HG03095 (cell line): ENCODE results near the gene KCNK2.

Experiments
- ATAC-seq: cut with Tn5 transposase; IDR thresholded peaks from one replicate; pipeline ENCODE4 v1.9.1; 2021; ENCODE audit warnings: moderate library complexity; ENCODE audit not compliant: unreplicated experiment

The KCNK2 gene, protein sequence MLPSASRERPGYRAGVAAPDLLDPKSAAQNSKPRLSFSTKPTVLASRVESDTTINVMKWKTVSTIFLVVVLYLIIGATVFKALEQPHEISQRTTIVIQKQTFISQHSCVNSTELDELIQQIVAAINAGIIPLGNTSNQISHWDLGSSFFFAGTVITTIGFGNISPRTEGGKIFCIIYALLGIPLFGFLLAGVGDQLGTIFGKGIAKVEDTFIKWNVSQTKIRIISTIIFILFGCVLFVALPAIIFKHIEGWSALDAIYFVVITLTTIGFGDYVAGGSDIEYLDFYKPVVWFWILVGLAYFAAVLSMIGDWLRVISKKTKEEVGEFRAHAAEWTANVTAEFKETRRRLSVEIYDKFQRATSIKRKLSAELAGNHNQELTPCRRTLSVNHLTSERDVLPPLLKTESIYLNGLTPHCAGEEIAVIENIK

DNA sequence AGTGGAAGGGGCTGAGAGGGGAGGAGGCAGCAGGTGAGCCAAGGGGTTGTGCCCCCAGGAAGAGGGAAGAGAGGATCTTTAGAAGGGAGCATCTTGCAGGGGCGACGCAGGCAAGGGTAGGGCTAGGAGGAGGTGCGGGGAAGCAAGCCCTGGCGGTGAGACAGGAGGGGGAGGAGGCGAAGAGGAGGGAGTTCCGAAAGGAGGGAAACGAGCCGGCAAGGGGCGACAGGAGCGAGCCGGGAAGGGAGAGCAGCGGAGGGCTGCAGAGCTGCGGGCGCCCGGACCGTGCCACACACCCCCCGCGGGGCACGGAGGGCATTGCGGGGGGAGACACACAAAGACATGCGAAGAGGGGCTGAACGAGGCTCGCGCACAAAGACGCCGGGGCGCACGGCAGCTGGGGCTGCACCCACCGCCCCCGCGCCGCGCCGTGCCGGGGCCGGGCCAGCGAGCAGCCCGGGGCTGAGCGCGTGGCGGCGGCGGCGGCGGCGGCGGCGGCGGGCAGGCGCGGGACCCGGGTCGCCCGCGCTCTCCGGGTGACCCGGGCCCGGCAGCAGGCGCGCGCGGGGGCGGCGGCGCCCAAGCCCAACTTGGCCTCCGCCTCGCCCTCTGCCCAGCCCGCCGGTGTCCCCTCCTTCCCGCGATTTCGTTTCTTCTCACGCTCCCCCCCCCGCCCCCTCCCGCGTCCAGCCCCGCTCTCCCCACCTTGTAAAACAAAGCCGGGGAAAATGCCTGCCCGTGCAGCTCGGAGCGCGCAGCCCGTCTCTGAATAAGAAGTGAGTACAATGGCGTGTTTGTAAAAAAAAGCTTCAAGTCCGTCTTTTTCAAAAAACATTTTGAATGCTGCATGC lies at the start of gene KCNK2:
TSS of gene KCNK2 (plus strand) at position 206 of the 851 bp plus-strand sequence. CDS start 649 bp downstream, outside the sequence.
- no peak for ATAC-seq

DNA sequence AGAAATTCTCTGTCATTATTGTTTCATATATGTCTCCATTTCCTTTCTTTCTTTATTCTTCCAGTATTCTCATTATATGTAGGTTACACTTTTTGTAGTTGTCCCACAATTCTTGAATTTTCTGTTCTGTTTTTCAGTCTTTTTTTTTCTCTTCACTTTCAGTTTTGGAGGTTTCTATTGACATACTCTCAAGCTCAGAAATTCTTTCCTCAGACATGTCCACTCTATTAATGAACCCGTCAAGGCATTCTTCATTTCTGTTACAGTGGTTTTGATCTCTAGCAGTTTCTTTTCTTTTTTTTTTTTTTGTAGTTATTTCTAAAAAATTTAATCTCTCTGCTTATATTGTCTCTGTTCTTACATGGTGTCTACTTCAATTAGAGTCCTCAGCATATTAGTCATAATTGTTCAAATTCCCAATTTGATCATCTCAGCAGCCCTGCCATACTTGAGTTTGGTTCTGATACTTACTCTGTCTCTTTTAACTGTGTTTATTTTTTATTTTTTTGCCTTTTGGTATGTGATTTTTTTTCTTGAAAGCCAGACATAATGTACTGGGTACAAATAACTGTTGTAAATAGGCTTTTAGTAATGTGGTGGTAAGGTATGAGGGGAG lies 49.5 kb upstream of the KCNK2 start:
- no peak for ATAC-seq

DNA sequence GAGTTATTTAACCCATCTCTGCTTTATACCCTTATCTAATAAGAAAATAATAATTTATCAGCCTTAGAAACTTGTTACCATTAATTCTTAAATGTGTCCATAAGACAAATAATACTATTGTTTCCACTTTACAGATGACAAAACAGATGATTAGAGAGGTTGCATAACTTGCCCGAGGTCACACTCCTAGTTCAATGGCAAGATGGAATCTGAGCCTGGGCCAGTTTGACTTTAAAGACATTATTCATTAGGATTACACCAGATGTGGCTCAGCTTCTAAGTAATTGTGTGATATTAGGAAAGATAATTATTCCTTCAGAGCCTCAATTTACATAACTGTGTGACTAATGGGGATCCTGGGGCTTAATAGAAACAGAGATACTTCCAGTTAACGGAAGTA lies 42.3 kb upstream of the KCNK2 start:
- no peak for ATAC-seq

DNA sequence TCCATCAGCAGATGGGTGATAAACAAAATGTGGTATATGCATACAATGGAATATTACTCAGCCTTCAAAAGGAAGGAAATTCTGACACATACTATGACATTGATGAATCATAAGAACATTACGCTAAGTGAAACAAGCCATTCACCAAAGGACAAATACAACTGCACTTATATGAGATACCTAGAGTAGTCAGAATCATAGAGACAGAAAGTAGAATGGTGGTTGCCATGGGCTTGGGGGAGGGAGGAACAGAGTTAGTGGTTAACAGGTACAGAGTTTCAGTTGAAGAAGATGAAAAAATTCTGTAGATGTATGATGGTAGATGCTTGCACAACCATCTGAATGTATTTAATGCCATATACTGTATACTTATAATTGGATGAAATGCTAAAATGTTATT lies 39.1 kb upstream of the KCNK2 start:
- ATAC-seq = no peak

DNA sequence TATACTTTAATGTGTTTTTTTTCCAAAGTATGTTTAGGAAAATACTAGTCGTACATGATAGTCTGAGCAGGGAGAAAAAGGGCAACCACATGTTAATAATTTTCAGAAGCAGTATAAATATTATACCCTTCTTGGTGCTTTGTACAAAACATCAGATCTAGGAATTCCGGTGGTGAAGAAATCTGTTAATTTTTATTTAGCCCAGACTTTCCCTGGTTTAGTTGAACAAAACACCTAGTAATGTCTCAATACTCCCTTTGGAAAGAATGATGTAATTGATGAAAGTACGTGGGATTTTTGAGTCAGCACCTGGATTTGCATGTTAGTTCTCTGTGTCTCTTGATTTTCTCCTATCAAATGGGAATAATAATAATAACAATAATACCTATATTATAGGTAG lies 38.4 kb upstream of the KCNK2 start:
- no peak for ATAC-seq

DNA sequence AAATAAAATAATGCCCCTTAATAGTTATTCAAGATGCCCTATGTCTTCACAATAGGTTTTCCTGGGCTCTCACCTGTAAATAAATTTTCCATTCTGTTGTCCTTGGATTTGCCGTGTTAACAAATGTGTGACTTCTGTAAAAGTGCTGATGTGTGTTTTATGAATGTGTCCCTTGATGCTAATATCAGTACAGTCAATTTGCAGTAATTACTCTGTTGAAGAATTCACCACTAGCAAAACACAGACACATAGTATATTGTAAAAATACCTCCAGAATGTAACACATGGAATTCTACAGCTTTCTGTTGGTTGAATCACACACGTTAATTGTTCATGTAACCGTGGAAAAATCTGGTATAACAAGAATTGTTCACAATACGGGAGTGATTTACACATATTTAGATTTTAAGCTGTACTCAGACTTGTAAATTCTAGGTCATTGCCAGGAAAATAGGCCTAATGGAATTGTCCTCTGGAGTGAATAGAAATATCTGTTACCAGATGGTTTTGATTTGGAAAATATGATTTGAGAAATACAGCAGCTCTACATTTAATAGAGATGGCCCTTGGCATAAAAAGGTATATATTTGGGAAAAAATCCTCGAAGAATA lies 36.7 kb upstream of the KCNK2 start:
- no peak for ATAC-seq

DNA sequence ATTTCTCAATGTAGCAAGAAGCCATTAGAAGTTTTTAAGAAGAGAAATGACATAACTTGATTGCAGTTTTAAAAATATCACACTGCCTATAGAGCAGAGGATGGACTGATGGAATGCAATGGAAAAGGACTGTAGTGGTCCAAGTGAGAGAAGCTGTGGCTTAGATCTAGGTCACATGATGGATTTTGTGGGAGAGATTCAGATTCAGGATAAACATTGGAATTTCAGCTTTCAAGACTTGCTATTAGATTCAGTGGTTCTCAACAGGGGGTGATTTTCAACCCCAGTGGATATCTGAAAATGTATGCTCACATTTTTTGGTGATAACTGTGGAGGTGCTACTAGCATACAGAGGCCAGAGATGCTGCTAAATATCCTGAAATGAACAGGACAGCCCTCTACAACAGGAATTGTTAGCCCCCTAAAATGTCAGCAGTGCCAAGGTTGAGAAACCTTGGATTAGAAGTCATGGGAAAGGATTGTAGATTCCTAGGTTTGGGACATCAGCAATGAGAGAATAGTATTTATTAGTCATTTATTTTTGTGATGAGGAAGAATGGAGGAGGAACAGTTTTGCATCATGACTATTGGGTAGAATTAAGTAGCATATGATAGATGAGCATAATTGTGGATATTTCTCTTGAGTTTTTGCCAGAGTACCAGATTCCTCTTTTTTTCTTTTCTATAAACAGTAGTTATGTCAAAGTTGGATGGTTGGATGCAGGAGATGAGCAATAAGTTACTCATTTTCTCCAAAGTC lies 30.1 kb upstream of the KCNK2 start:
- ATAC-seq = no peak

DNA sequence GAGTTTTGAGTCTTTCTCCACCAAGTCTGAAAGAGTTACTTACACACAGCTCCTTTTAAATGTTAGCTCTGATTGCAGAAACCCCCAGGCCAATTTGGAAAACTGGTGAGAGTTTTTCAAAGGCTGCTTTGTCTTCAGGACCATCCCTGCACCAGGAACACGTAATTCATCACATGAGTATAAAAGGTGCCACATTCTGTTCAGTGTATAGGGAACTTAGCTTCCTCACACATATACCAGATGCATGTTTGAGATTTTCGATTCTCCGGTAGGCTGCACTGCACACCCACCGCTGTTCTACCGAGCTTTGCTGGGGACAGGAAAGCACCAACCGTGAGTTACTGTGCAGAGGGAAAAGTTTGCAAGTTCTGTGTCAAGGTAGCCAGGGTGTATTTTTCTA lies 28.3 kb upstream of the KCNK2 start:
- ATAC-seq = no peak

DNA sequence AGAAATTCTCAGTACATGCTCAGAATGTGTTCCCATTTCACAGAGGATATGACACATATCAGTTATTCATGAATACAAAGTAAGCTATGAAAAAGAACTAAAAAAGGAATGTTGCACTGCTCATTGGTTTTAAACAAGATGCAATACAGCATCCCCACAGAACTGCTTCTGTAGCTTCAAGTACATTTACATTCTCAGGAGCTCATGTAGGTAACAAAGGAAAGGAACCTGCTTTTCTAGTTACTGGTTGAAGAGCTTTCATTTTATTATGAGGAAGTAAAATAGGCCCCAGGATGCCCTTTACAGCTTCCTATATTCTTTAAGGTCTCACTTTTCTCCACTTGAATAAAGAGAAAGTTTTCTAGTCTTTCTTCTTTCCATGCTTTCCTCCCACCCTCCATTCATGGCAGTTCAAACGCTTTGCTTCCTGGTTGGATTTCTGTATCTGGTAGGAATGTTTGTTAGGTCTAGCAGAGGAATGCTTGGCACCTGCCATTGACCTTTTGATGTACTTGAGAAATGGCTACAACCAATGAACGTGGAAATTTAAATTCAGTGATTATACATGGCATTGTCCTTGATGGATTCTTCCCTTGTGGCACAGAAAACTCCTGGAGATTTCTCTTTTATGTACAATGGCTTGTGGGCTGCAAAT lies 27.1 kb upstream of the KCNK2 start:
- no peak for ATAC-seq

DNA sequence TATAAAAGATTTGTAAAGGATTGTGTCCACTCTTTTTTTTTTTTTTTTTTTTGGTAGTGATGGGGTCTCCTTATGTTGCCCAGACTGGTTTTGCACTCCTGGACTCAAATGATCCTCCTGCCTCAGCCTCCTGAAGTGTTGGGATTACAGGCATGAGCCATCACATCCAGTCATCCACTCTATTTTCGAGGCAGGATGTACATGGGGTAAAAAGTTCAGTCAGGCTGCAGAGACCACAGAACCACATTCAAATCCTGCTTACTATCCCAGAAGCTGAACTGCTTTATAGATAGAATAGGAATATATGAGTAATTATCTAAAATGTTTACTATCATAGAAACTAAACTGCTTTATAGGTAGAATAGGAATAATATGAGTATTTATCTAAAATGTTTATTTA lies 26.0 kb upstream of the KCNK2 start:
- ATAC-seq = no peak

DNA sequence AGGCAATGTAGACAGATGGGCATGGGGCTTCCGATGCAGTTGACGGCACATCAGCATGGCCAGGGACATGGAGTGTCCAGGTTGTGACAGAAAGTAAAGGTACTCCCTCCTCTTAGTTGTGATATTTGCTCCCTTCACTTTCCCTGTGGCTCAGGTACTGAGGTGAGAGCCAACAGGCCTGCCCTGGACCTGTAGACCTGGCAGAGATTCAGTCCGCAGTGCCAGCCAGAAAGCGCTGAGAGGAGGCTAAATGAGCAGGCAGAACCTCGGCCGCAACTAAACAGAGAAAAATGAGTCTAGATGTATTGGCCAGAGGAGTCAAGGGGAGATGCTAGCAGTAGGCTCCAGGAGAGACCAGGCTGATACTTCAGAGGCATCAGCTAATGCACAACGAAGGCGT lies 22.6 kb upstream of the KCNK2 start:
- no peak for ATAC-seq

DNA sequence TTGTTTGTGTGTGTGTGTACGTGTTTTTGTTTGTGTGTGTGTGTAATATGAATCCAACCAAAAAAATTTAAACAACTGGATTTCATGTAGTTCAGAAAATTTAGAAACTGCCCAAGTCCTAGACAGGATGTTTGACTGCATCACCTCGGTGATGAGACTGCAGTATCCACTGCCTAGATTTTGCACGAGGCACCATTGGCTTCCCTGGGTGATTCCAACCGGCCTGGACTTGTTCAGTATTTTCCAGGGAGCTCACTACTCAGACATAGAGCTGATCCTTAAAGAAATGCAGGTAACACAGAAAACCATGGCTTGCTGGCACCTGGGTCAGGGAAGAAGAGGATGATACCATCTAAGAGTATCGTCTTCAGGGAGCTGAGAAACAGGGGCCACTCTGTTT lies 18.2 kb upstream of the KCNK2 start:
- ATAC-seq = no peak

DNA sequence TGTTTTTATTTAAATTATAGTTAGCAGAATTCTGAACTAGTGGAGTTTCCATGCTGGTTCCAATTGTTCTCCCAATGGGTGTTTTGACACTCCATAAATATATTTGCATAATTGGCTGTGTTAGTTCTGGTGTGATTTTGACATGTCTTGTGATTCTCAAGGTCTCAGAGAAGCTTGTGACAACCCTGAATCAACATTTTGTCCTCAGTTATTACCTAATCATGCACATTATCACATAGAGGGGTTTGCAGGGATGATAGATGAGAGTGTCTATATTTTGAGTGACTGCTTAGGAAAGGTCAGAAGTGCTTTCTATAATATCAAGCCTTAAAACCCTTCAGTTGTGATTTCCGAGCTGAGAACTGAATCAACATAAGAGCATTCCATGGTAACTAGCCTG lies 11.5 kb upstream of the KCNK2 start:
- ATAC-seq = no peak

DNA sequence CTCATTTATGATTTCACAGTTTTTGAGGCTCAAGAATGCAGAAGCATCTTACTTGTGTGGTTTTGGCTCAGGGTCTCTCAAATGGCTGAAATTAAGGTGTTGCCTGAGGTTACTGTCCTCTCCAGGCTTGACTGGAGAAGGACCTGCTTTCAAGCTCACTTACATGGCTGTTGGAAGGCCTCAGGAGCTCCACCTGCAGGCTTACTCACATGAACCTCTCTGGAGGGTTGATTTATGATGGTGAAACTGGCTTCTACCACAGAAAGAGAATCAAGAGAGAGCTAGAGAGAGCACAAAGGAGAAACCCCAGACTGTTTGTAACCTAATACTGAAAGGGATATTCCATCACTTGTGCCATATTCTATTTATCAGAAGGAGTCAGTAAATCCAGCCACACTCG lies 6.2 kb upstream of the KCNK2 start:
- no peak for ATAC-seq

DNA sequence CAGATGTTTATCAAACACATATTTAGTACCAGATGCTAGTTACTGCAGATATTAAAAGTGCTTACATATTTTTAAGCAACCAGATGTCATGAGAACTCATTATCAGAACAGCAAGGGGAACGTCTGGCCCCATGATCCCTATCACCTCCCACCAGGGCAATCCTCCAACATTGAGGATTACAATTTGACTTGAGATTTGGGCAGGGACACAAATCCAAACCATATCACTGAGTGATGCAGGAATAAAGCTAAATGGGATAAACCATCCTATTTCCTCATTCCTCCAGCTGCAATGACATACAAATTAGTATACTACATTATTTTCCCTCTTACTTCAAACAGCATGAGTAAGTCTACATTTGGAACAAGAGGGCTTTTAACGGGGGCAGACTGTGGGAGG lies 3.1 kb upstream of the KCNK2 start:
- no peak for ATAC-seq

DNA sequence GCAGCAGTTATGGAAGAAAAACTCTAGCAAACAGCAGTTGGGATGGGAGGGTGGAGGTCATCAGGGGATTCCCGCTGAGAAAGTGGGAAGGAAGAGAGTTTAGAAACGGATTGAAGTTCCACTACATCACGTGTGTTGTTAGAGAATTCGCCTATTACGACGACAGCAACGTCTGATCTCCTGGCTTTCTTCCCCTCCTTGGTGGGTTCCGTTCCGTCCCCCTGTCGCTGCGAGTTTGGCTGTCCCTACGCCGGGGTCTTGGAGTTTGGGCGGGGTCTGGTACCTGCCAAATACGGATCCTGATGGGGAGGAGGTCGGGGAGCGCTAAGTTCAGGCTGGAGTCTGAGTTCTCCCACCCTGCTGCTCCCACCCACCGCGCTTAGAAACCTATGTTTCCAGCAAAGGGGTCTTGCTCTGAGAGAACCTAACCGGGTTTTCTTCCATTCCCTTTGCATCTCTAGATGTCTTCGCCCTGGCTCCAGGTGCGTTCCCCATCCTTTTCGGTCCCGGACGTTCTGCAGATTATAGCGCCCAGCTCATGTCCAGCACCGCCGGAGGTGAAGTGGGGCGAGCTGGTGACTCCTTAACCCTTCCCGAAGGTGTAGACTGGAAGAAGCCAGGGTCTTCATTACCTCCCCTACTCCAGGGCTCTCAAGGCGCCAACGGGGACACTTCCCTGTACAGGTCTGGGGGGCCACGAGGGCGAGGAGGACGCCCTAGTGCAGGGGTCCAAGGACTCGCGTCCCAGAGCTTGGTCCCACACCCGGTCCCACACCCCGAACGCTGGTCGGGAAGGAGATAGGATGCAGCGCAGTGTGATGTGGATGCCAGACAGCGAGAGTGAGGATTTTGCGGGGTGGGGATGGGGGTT lies 641 bp upstream of the KCNK2 start:
- no peak for ATAC-seq

DNA sequence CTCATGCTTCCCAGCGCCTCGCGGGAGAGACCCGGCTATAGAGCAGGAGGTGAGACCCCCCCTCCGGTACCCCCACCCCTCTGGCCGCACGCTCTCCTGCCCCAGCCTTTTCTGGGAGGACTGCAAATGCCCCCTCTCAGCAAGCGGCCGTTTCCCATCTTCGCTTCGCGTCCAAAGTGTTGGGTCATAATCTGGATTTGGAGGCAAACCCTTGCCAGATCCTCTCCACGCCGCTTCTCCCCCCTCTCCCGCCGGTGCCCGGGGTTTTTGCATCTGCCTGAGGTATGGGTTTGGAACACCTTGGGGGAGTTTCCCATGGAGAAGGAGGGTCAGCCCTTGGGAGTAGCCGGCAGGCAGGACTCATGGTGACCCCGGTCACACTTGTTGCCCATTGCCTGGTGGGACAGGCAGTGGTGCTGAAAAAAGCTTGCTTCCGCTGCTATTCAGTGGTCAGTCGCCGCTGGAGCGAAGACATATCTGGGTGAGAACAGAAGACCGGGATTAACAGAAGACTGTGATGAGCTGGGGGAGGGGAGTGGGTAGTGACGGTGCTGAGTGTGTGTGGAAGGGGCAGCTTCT lies 935 bp downstream of the KCNK2 start:
- ATAC-seq = no peak

DNA sequence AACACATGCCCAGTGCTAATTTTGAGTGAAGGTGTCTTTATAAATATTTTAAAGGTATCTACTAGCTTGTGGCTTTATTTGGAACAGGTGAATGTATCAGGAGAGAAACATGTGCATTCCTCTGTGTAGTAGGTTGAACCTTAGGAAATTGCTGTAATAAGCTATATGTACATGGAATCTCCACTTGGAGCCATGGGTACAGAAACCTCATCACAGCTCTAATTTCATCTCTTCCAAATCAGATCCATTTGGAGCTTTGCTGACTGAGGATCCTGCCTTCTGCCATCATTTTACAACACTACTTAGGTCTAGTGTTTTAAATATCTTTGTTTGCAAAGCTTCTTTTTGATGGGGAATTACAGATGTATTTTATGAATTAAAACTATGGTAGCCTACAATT lies 2.1 kb downstream of the KCNK2 start:
- no peak for ATAC-seq

DNA sequence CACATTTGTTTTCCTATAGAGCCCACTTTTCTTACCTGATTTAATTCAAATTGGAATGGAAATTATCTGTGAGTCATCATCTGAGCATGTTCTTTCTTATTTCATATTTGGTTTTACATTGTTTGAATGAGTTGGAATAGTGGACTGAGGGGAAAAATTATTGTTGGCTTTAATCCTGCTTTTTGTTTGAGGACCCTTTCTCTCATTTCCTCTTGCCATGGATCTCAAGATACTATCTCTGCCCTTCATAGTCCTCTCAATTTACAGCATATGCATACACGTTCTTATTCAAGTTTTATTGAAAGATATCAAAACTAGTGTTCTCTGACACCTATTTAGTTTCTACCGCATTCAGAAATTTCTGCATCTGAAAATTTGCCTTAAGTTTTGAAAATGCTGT lies 5.1 kb downstream of the KCNK2 start:
- ATAC-seq = no peak
